Measurements from ENCODE around the gene NAA35. TPM values are rescaled to one million over a fixed set of nuclear protein-coding genes. Genes with fewer than 3 reads are reported as not detected.

NAA35 gene
- total RNA-seq, 1 experiment from 2014 or later = 35.6 TPM

- peaks cover 36% of the 10 kb centered on the region for H3K4me1 ChIP-seq (ENCODE audit: low read length)
- peak overlapping the region; percentile 50 for H3K9ac ChIP-seq (ENCODE audit: low read length)
- no peaks in the 10 kb centered on the region for H3K27me3 ChIP-seq (ENCODE audit: low read length)
- no peak overlapping the region for H2AFZ ChIP-seq (ENCODE audit: low read length)
- H4K20me1 ChIP-seq (ENCODE audit: insufficient read depth, low read depth, low read length) = no peaks in the 10 kb centered on the region; the same call in 1 of the 2 replicates
- H3K4me2 ChIP-seq (ENCODE audit: low read depth, low read length, poor library complexity, severe bottlenecking) = peak overlapping the region; percentile 68
- peak overlapping the region; percentile 51; the same call in 1 of the 2 replicates for H3K4me3 ChIP-seq (ENCODE audit: low read length)
- H3K79me2 ChIP-seq (ENCODE audit: low read length) = peaks cover 43% of the 10 kb centered on the region
- DNase-seq = peak; percentile 44
- no peaks in the 10 kb centered on the region for H3K9me3 ChIP-seq (ENCODE audit: low read length)
- peaks cover 28% of the 10 kb centered on the region for H3K36me3 ChIP-seq (ENCODE audit: insufficient read depth, low read length)
- peak overlapping the region; percentile 44; the same call in 1 of the 2 replicates for H3K27ac ChIP-seq (ENCODE audit: low read length)
- H3K9me2 ChIP-seq (replicated peaks; ENCODE audit: insufficient read depth, low read length) = no peaks in the 10 kb centered on the region
Measured at GRCh38 chr9:85940275-85940831, 593 bp upstream of the NAA35 start.

- peak overlapping the region; percentile 92 for H3K9ac ChIP-seq (ENCODE audit: low read length)
- peaks cover 56% of the 10 kb centered on the region for H3K79me2 ChIP-seq (ENCODE audit: low read length)
- H2AFZ ChIP-seq (ENCODE audit: low read length) = peak overlapping the region; percentile 80; the same call in 1 of the 2 replicates
- H3K9me2 ChIP-seq (replicated peaks; ENCODE audit: insufficient read depth, low read length) = no peaks in the 10 kb centered on the region
- no peaks in the 10 kb centered on the region for H3K27me3 ChIP-seq (ENCODE audit: low read length)
- DNase-seq = no peak
- peak overlapping the region; percentile 48 for H3K27ac ChIP-seq (ENCODE audit: low read length)
- peak overlapping the region; percentile 94 for H3K4me3 ChIP-seq (ENCODE audit: low read length)
- peaks cover 36% of the 10 kb centered on the region for H3K4me1 ChIP-seq (ENCODE audit: low read length)
- peaks cover 34% of the 10 kb centered on the region for H3K36me3 ChIP-seq (ENCODE audit: insufficient read depth, low read length)
- peak overlapping the region; percentile 94 for H3K4me2 ChIP-seq (ENCODE audit: low read depth, low read length, poor library complexity, severe bottlenecking)
- H3K9me3 ChIP-seq (ENCODE audit: low read length) = no peaks in the 10 kb centered on the region
- no peaks in the 10 kb centered on the region; the same call in 1 of the 2 replicates for H4K20me1 ChIP-seq (ENCODE audit: insufficient read depth, low read depth, low read length)
Measured at GRCh38 chr9:85941622-85941940, 635 bp downstream of the NAA35 start.

GRCh38 chr9:85941966-85942912 lies 1.3 kb downstream of the NAA35 start:
- peak overlapping the region; percentile 92 for H3K9ac ChIP-seq (ENCODE audit: low read length)
- peaks cover 36% of the 10 kb centered on the region for H3K4me1 ChIP-seq (ENCODE audit: low read length)
- H4K20me1 ChIP-seq (ENCODE audit: insufficient read depth, low read depth, low read length) = no peaks in the 10 kb centered on the region; the same call in 1 of the 2 replicates
- H3K27me3 ChIP-seq (ENCODE audit: low read length) = no peaks in the 10 kb centered on the region
- no peaks in the 10 kb centered on the region for H3K9me2 ChIP-seq (replicated peaks; ENCODE audit: insufficient read depth, low read length)
- no peaks in the 10 kb centered on the region for H3K9me3 ChIP-seq (ENCODE audit: low read length)
- peak overlapping the region; percentile 48; the same call in 1 of the 2 replicates for H3K27ac ChIP-seq (ENCODE audit: low read length)
- H3K4me3 ChIP-seq (ENCODE audit: low read length) = peak overlapping the region; percentile 94
- H3K36me3 ChIP-seq (ENCODE audit: insufficient read depth, low read length) = peaks cover 40% of the 10 kb centered on the region
- H2AFZ ChIP-seq (ENCODE audit: low read length) = no peak overlapping the region
- H3K4me2 ChIP-seq (ENCODE audit: low read depth, low read length, poor library complexity, severe bottlenecking) = peak overlapping the region; percentile 94
- peaks cover 62% of the 10 kb centered on the region for H3K79me2 ChIP-seq (ENCODE audit: low read length)
- DNase-seq = peak; percentile 46

DNA sequence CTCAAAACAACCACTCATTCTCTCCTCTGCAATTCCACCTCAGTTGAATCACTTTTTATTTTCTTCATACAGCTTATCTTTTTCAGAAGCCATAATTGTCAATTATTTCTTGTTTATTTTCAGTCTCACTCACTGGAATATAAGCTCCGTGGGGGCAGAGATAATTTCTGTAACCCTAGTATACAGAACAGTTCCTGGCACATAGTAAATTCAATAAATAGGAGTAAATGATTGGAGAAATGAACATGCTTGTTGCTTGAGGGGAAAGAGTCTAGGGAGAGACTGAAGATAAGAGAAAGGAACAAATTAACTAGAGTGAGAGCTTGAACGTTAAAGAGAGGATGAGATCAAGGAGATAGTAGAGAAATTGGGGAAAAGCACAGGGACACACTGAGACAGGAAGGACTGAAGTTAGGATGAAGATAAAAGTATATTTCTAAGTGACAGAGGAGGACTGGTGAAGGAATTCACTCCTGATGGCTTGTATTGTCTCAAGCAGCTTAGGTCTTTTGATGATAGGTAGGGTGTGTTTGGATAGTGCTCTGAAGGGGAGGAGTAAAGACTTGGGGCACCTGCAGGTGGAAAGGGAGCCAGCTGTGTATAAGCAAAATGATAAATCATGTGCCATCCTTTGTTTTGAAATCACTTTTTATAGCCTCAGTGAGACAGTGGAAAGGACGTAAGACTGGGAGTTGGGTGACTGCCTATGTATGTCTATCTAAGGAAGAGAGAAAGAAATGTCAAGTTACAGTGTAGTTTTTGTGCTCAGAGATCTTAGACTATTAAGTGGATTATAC lies 2.2 kb downstream of the NAA35 start:
- Histone ChIP-seq H4K20me1 (ENCODE audit: insufficient read depth, low read depth, low read length) (peaks cover 4% of the 10 kb centered on the region), H3K27ac (ENCODE audit: low read length) (no peak overlapping the region), H3K9me2 (replicated peaks; ENCODE audit: insufficient read depth, low read length) (no peaks in the 10 kb centered on the region), H3K27me3 (ENCODE audit: low read length) (no peaks in the 10 kb centered on the region), H3K9ac (ENCODE audit: low read length) (peak overlapping the region; percentile 92; the same call in 1 of the 2 replicates), H3K4me2 (ENCODE audit: low read depth, low read length, poor library complexity, severe bottlenecking) (peak overlapping the region; percentile 94), H3K9me3 (ENCODE audit: low read length) (no peaks in the 10 kb centered on the region), H3K79me2 (ENCODE audit: low read length) (peaks cover 71% of the 10 kb centered on the region), H3K36me3 (ENCODE audit: insufficient read depth, low read length) (peaks cover 49% of the 10 kb centered on the region), H3K4me1 (ENCODE audit: low read length) (peaks cover 36% of the 10 kb centered on the region), H3K4me3 (ENCODE audit: low read length) (peak overlapping the region; percentile 94), H2AFZ (ENCODE audit: low read length) (no peak overlapping the region)
- no peak for DNase-seq

- Histone ChIP-seq H3K4me2 (ENCODE audit: low read depth, low read length, poor library complexity, severe bottlenecking) (peak overlapping the region; percentile 94), H3K27me3 (ENCODE audit: low read length) (no peaks in the 10 kb centered on the region), H3K79me2 (ENCODE audit: low read length) (peaks cover 79% of the 10 kb centered on the region), H3K4me1 (ENCODE audit: low read length) (peaks cover 36% of the 10 kb centered on the region), H3K36me3 (ENCODE audit: insufficient read depth, low read length) (peaks cover 57% of the 10 kb centered on the region), H4K20me1 (ENCODE audit: insufficient read depth, low read depth, low read length) (peaks cover 9% of the 10 kb centered on the region), H3K4me3 (ENCODE audit: low read length) (no peak overlapping the region; the same call in 1 of the 2 replicates), H3K27ac (ENCODE audit: low read length) (no peak overlapping the region), H2AFZ (ENCODE audit: low read length) (no peak overlapping the region), H3K9me2 (replicated peaks; ENCODE audit: insufficient read depth, low read length) (no peaks in the 10 kb centered on the region), H3K9ac (ENCODE audit: low read length) (no peak overlapping the region), H3K9me3 (ENCODE audit: low read length) (no peaks in the 10 kb centered on the region)
- no peak for DNase-seq
Measured at GRCh38 chr9:85943757-85944430, 2.9 kb downstream of the NAA35 start.

GRCh38 chr9:85944672-85945071 lies 3.7 kb downstream of the NAA35 start:
- Histone ChIP-seq H3K4me1 (ENCODE audit: low read length) (peaks cover 36% of the 10 kb centered on the region), H3K4me3 (ENCODE audit: low read length) (no peak overlapping the region), H3K27me3 (ENCODE audit: low read length) (no peaks in the 10 kb centered on the region), H3K9me2 (replicated peaks; ENCODE audit: insufficient read depth, low read length) (no peaks in the 10 kb centered on the region), H2AFZ (ENCODE audit: low read length) (no peak overlapping the region), H4K20me1 (ENCODE audit: insufficient read depth, low read depth, low read length) (peaks cover 11% of the 10 kb centered on the region), H3K4me2 (ENCODE audit: low read depth, low read length, poor library complexity, severe bottlenecking) (peak overlapping the region; percentile 94), H3K36me3 (ENCODE audit: insufficient read depth, low read length) (peaks cover 59% of the 10 kb centered on the region), H3K79me2 (ENCODE audit: low read length) (peaks cover 86% of the 10 kb centered on the region), H3K27ac (ENCODE audit: low read length) (no peak overlapping the region), H3K9me3 (ENCODE audit: low read length) (no peaks in the 10 kb centered on the region), H3K9ac (ENCODE audit: low read length) (no peak overlapping the region)
- no peak for DNase-seq

GRCh38 chr9:85949586-85950335 lies 8.8 kb downstream of the NAA35 start:
- Histone ChIP-seq H3K9me2 (replicated peaks; ENCODE audit: insufficient read depth, low read length) (no peaks in the 10 kb centered on the region), H3K4me2 (ENCODE audit: low read depth, low read length, poor library complexity, severe bottlenecking) (no peak overlapping the region), H3K27me3 (ENCODE audit: low read length) (no peaks in the 10 kb centered on the region), H3K4me3 (ENCODE audit: low read length) (no peak overlapping the region), H3K79me2 (ENCODE audit: low read length) (peaks cover 99% of the 10 kb centered on the region), H3K27ac (ENCODE audit: low read length) (no peak overlapping the region), H4K20me1 (ENCODE audit: insufficient read depth, low read depth, low read length) (peaks cover 17% of the 10 kb centered on the region; the same call in 1 of the 2 replicates), H2AFZ (ENCODE audit: low read length) (no peak overlapping the region), H3K9me3 (ENCODE audit: low read length) (no peaks in the 10 kb centered on the region), H3K9ac (ENCODE audit: low read length) (no peak overlapping the region), H3K36me3 (ENCODE audit: insufficient read depth, low read length) (peaks cover 63% of the 10 kb centered on the region), H3K4me1 (ENCODE audit: low read length) (peaks cover 3% of the 10 kb centered on the region)
- DNase-seq = no peak

Measured in Karpas-422 (cell line).